Thyroid gland (tissue), 4 donors: ENCODE measurements around the gene UGT1A5.

Experiments
- CTCF ChIP-seq, 6 experiments: fragments of 200-600 bp in 3 of 6; fragments of 450-650 bp in 3 of 6; sonication (generic) in 3 of 6; IDR thresholded peaks; one replicate each; pipeline ENCODE4 v1.5.1; 2016 to 2019; ENCODE audit warnings: antibody characterized with exemption in 6 of 6, mild to moderate bottlenecking in 2 of 6, inconsistent platforms in 1 of 6, moderate library complexity in 1 of 6
- POLR2A ChIP-seq, 2 donors: fragments of 450-650 bp; IDR thresholded peaks; one replicate each; pipeline ENCODE4 v1.6.1; 2017; ENCODE audit warnings: antibody characterized with exemption in 2 of 2, mild to moderate bottlenecking in 2 of 2, moderate library complexity in 1 of 2

- TF ChIP-seq CTCF (IDR thresholded peaks at IDR 0.05): no peak
- TF ChIP-seq POLR2A (IDR thresholded peaks at IDR 0.05): no peak
Measured at GRCh38 chr2:233779722-233780121, 67.0 kb downstream of the UGT1A5 start.
